ENCODE data around the gene TNIK. TPM values are rescaled to one million over a fixed set of nuclear protein-coding genes. Genes with fewer than 3 reads are reported as not detected.

The TNIK gene
- total and polyA plus RNA-seq, 10 of the 15 experiments (the other 5 are each of a cell fraction or from before 2014, with no cell fraction given), result 13.9 to 74.3 (median 48.2) TPM

- ATAC-seq, result no peak
- no peak overlapping the region for H3K9ac ChIP-seq (ENCODE audit: control insufficient read depth, insufficient read depth, low read length)
- RAD21 ChIA-PET (ENCODE audit: unreplicated experiment), result interaction anchor here (0.9 to 5.3 kb wide), 9 partner anchors 8 to 83 kb away, joined by 3 to 24 read pairs (median 4); no protein-coding TSS in a partner anchor
- in situ Hi-C loops (cut with MboI), result no loop called here
- H4K20me1 ChIP-seq (ENCODE audit: control insufficient read depth, insufficient read depth), result no peaks in the 10 kb centered on the region
- POLR2A ChIA-PET, result interaction anchor here (0.9 to 2.0 kb wide), 5 partner anchors 10 to 111 kb away, joined by 4 to 5 read pairs (median 4); no protein-coding TSS in a partner anchor
- H3K27me3 ChIP-seq (replicated peaks in 1 of 2; ENCODE audit: control insufficient read depth in 2 of 2, insufficient read depth in 2 of 2, low read length in 1 of 2), result no peaks in the 10 kb centered on the region
- no peak for TF ChIP-seq SMAD5 (IDR thresholded peaks at IDR 0.05; ENCODE audit: low read depth)
- TF ChIP-seq SREBF1 (IDR thresholded peaks at IDR 0.05; ENCODE audit: low read length), result no peak
- TF ChIP-seq RAD51 (IDR thresholded peaks at IDR 0.05), result no peak
- TF ChIP-seq MEF2A (IDR thresholded peaks at IDR 0.05; ENCODE audit: insufficient read depth, low read depth, low read length), result no peak
- no peak for TF ChIP-seq EED (IDR thresholded peaks at IDR 0.05; ENCODE audit: low read depth)
- no peak for TF ChIP-seq MAX (IDR thresholded peaks at IDR 0.05; ENCODE audit: low read depth, low read length)
- no peak for TF ChIP-seq LARP7 (IDR thresholded peaks at IDR 0.05)
- no peak for TF ChIP-seq JUND (IDR thresholded peaks at IDR 0.05; ENCODE audit: low read depth, low read length)
- TF ChIP-seq HDAC2 (IDR thresholded peaks at IDR 0.05), result no peak
- TF ChIP-seq CEBPB (IDR thresholded peaks at IDR 0.05; ENCODE audit: borderline replicate concordance in 1 of 2, low read depth in 2 of 2, low read length in 2 of 2), result no peak
- TF ChIP-seq ESRRA (IDR thresholded peaks at IDR 0.05; ENCODE audit: low read length), result no peak
- no peak for TF ChIP-seq TARDBP (IDR thresholded peaks at IDR 0.05; ENCODE audit: borderline replicate concordance)
- TF ChIP-seq TCF12 (IDR thresholded peaks at IDR 0.05; ENCODE audit: low read depth, low read length), result no peak
- TF ChIP-seq ZNF207 (IDR thresholded peaks at IDR 0.05; ENCODE audit: borderline replicate concordance), result no peak
- no peak for TF ChIP-seq YY1 (IDR thresholded peaks at IDR 0.05; ENCODE audit: low read depth, low read length)
- H3K27ac ChIP-seq (ENCODE audit: control insufficient read depth, insufficient read depth), result no peak overlapping the region
- peaks cover 74% of the 10 kb centered on the region for H3K79me2 ChIP-seq (ENCODE audit: control insufficient read depth, insufficient read depth, low read length)
- no peak overlapping the region for H3K4me2 ChIP-seq (ENCODE audit: control insufficient read depth, insufficient read depth)
- no peak overlapping the region for H2AFZ ChIP-seq (ENCODE audit: control insufficient read depth, low read depth, low read length)
- peaks cover 53% of the 10 kb centered on the region for H3K4me1 ChIP-seq (ENCODE audit: control insufficient read depth, insufficient read depth, low read length)
- H3K9me3 ChIP-seq (replicated peaks; ENCODE audit: control insufficient read depth, insufficient read depth, low read length), result peaks cover 2% of the 10 kb centered on the region; the same call in 2 of the 3 replicates
- 93% methylated on average over 2 of the region's 2 CpGs for WGBS (ENCODE audit: insufficient coverage, insufficient replicate concordance, low lambda C conversion rate, missing lambda C conversion rate)
- SMC1A ChIA-PET (ENCODE audit: uncharacterized antibody, unreplicated experiment), result interaction anchor here (0.6 to 7.7 kb wide), 17 partner anchors 8 to 122 kb away, joined by 3 to 70 read pairs (median 3); no protein-coding TSS in a partner anchor
- intact Hi-C loops (cut with micrococcal nuclease; ENCODE audit: unreplicated experiment), result no loop called here
- CTCF ChIA-PET, result interaction anchor here (0.9 to 5.0 kb wide), 5 partner anchors 19 to 103 kb away, joined by 3 to 23 read pairs (median 4); no protein-coding TSS in a partner anchor
- BruUV-seq (replicated peaks), result no TSS peak
- H3K4me3 ChIP-seq, result no peak overlapping the region
- no peak for FAIRE-seq
- DNase-seq (ENCODE audit: low read depth, low spot score), result no peak
- no peaks in the 10 kb centered on the region; a peak in 1 of 4 replicates for H3K36me3 ChIP-seq (ENCODE audit: control insufficient read depth in 2 of 2, insufficient read depth in 2 of 2, low read length in 1 of 2)
Measured at GRCh38 chr3:171290680-171291079, 169.5 kb downstream of the TNIK start.

All from GM12878 (cell line).